HG03469 (cell line): Measurements from ENCODE around the gene KRT76.

ENCODE experiments used
- ATAC-seq: cut with Tn5 transposase; IDR thresholded peaks from one replicate; pipeline ENCODE4 v1.9.1; 2021; ENCODE audit warnings: mild to moderate bottlenecking, moderate library complexity, moderate number of reproducible peaks; ENCODE audit not compliant: unreplicated experiment

KRT76 gene

DNA sequence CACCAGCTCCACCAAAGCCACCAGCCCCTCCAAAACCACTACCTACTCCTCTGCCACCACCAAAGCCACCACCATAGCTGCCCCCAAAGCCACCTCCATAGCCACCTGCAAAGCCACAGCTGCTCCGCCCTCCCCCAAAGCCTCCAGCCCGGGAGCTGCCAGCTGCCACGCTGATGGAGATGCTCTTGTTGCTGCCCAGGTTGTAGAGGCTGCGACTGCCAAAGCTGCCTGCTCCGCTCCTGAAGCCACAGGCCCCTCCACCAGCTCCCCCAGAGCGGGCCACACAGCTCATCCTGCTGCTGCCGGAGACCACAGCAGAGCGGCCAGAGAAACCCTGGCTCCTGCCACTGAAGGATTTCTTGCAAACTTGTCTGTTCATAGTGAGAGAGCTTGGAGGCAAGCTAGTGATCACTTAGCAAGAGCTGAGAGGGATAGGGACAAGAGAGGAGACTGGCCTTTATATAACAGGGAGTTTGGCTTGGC is at the start of gene KRT76:
Gene KRT76 (minus strand): TSS at position 433 of the 483 bp plus-strand sequence. CDS start 54 bp downstream, at position 379.
- no peak for ATAC-seq

DNA sequence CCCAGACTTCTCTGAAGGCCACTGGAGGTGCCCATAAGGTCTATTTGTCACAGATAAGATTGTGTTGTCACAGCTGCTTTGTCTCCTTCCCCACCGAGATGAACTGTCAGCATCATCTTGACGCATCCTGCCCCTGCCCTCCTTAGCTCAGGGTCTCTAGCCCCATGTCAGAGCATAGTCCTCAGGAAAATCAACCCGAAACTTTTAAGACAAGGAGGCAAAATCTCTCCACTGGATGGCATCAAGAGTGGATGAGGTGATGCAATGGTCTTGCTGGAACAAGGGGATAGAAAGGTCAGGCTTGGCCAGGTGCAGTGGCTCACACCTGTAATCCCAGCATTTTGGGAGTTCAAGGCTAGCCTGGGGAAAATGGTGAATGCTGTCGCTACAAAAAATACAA is 48.8 kb upstream of the KRT76 start:
- ATAC-seq: no peak

DNA sequence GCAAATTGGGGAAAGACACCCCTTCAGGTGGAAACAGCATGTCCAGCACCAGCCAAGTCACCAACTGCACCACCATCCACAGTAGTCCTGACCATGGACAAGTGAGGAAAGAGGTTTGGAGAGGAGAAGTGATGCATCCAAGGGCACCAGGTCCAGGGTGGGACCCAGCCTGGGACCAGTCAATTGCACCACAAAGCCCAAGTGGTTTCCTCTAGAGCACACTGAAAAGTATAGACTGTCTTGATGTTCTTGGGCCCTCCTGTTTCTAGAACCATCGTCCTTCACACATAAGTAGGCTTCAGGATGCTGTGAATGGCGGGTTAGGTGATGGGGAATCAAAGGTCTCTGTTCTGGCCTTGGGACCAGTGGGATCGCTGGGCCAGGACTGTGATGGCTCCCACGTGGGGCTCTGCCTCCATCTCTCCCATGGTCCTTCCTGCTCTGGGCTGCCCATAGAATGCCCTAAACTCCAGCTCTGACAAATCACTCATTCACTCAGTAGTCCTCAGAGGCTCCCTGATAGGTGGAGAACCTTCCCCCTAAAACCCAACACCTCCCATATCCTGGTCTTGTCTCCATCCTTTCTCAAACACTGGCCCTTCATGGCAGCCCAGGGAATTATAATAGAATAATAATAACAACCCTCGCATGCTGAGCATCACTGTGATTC is 47.7 kb upstream of the KRT76 start:
- ATAC-seq: no peak

DNA sequence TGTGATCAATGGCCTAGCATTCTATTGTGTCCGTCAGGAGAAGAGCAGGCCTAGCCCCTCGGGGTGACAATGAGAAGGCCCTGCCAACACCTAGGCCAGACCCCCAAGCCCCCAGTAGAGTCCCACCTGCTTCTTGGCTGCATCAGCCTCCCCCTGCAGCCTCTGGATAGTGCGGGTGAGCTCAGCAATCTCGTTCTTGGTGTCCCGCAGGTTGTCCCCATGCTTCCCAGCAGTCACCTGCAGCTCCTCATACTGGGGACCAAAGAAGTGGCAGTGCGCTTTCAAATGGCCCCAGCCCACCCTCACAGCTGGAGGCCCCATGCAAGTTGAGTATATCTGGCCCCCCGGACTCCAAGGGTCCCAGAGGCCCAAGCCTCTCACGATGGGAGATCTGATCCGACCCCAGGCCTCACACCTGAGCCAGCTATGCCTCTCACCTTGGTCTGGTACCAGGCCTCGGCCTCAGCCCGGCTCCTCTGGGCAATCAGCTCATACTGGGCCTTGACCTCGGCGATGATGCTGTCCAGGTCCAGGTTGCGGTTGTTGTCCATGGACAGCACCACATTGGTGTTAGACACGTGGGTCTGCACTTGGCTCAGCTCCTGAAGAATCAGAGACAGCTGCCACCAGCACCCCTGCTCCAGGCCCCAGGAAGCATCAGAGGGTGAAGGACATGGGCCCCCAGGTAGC is 46.8 kb upstream of the KRT76 start:
- no peak for ATAC-seq

DNA sequence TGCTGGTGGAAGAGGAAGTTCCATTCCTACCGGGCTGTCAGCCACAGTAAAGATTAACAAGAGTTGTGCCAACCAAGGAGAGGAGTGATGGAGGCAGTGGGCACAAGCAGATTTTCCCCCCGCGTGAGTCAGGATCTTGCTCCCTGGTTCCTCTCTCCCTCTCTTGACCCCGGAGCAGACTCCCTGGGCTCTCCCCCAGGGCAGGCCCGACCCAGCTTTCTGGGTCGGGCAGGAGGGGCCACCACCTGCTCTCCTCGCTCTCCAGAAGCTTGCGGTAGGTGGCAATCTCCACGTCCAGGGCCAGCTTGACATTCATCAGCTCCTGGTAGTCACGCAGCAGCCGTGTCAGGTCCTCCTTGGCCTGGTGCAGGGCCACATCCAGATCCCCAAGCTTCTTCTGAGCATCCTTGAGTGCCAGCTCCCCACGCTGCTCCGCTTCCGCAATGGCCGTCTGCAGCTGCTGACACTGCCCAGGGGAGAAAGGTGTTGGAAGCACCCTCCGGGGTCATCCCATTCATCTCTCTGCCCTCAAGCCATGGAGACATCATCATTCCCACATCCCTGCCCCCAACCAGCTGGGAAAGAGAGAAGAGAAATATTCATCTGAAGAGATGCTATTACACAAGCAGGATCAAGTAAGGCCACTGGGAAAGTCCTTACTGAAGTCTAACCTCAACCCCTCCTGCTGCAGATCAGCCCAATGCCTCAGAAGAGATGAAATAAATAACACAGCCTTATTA is 45.8 kb upstream of the KRT76 start:
- no peak for ATAC-seq

DNA sequence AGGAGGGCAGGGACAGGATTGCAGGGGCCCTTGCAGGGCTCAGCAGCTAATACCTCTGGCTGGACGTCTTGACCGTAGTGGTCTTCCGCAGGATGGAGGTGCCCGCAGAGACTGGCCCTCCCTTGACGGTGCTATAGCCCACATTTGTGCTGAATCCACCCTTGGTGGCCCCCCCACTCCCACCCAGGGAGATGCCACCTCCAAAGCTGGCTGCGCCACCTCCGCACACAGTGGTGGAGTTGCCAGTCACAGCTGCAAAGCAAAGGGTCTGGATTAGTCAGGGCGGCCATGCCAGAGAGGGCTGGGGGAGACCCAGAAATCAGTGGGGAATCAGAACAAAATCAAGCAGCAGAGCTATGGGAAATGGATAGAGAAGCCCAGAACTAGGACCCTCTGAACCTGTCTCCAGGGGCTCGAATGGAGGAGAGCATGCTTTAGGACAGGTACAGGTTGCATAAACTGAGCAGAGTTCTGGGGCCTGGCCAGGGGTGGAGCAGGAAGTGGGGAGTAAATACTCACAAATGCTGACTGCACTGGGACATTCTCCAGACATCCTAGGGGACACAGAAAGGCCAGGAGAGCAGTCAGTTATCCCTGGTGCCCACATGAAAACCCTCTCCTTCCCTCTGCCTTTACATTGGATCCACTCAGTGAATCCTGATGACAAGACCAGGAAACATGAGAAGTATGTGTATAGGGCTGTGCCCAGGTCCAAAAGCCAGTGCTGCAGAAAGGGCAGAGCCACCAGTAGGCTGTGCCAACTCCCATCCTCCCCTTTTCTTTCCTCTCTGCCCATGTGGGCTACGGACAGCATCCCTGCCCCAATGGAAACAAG is 44.9 kb upstream of the KRT76 start:
- ATAC-seq: no peak

DNA sequence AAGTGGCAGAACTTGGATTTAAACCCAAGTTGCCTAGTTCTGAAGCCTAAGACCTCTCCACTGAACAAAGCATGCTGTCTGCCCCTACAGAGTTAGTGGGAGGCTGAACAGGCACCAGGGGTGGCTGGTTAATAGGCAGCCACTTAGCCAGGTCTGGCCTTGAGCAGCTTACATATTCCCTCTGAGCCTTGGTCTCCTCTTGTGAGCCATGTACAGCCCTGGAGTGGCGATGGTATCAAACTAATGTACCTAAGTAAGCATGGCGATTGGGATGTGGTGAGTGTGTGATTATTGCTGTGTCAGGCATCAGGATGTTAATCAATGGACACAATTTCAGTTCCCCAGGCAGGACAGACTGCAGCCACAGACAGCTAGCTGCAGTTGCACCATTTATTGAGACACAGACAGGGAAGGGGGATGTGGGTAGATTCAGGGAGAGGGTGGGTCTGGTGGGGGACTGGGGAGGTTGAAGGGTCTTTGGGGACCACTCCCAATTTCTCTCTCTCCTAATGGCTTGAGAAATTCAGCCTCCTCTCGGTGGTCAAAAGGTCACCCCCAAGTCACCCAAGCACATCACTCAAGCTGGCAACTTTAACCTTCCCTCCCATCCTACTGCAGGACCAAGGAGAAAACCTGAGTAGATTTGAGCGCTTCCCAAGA is 44.1 kb upstream of the KRT76 start:
- ATAC-seq: no peak

DNA sequence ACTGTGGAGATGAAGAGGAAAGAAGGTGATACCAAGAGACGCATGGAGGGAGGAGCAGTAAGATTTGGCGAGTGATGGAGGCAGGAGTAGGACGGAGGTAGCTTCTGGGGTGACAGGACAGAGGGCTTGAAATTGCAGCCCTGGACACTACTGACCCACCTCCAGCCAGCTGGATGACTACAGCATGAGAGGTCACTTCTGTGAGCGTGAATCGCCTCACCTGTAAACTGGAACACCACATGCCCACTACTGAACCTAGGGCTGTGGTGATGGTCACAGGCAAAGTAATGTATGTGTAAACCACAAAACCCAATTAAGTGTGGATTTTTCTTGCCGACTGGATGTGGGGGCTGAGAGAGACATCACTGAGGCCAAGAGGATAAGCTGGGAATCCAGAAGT is 43.4 kb upstream of the KRT76 start:
- no peak for ATAC-seq

DNA sequence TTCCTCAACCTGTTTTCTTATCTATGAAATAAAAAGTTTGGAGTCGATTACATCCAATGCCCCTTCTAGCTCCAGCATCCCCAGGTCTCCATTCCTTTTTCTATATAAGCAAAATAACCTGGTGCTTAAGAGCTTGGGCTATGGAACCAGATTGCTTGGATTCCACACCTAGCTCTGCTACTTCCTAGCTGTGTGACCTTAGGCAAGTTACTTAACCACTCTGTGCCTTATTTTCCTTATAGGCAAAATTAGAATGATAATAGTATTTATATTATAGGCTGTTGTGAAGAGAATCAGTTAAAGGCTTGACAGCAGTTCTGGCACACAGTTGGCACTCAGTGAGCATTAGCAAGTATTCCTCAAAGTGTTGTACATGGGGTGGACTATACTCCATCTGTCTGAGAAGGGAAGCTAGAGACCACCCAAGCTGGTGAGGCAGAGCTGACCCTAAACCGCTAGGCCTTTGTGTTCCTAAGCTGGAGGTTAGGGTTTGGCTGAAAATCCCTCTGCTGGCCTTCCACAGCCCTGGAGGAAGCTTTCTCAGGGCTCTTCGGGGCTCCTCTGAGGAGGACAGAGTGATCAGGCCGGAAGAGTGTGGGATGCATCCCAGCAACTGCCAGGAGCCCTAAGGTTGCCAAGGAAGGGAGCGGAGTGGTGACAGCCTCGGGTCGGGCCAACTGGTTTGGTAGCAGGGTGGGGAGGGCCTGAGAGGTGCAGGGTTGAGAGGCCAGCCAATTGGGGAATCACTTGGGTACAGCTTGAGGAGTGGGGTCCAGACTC is 42.8 kb upstream of the KRT76 start:
- no peak for ATAC-seq

DNA sequence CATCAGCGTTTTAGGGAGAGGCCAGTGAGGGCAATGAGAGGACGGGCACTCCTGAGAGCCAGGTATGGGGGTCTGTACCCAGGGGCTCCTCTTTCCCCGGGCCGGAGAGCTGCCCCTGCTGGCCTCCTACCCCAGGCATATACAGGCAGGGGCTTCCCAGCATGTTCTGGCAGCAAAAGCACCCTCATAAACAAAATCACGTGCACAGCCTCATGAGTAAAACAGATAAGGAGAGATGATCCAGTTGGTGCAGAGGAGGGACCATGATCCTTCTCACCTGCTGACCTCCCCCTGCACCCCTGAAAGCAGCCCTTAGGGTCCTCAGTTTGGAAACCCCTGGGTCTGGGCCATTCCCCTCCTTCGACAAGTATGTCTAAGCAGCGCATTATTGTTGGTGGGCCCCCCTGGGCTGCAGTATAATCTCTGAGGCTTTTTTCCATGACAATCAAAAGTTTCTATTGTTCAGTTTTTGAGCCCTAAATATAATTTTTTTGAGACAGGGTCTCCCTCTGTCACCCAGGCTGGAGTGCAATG is 41.8 kb upstream of the KRT76 start:
- ATAC-seq: no peak

DNA sequence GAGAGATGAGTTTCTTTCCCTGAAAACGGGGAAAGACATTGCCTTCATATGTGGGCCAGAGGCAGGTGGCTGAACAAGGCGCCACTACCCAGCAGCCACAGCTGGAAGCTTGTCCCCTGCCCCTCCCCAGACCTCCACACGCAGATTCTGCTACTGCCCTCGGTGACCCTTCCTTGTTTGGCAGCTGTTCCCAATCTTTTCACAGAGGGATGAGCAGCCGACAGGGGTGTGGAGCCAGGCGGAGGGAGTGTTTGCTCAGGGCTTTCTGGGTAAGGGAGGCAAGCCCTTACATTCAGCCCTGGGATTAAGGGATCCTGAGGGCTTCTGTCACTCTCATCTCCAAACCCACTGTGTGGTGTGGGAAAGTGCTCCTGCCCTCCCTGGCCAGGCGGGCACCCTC is 41.2 kb upstream of the KRT76 start:
- ATAC-seq: no peak

DNA sequence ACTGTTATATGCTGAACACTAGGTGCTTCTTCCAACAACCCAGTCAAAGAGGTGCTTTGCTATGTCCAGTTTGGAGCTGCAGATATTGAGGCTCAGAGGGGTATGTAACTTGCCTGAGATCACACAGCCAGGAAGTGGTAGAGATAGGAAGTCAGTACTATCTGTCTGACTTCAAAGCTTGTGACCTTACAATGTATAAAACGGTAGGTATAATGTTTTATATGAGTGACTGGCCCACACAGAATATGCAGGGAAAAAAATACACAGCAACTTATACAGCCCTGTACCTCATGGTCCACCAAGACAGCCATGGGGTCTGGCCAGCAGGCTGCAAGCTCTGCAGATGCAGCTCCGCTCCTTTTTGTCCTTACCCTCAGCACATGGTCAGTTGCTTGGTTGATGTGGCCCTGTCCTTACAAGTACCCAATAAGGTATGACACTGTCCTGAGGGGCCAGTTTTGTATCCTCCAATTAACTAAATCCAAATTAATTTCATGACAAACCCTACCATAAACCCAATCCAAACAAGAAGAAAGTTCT is 40.6 kb upstream of the KRT76 start:
- ATAC-seq: no peak

DNA sequence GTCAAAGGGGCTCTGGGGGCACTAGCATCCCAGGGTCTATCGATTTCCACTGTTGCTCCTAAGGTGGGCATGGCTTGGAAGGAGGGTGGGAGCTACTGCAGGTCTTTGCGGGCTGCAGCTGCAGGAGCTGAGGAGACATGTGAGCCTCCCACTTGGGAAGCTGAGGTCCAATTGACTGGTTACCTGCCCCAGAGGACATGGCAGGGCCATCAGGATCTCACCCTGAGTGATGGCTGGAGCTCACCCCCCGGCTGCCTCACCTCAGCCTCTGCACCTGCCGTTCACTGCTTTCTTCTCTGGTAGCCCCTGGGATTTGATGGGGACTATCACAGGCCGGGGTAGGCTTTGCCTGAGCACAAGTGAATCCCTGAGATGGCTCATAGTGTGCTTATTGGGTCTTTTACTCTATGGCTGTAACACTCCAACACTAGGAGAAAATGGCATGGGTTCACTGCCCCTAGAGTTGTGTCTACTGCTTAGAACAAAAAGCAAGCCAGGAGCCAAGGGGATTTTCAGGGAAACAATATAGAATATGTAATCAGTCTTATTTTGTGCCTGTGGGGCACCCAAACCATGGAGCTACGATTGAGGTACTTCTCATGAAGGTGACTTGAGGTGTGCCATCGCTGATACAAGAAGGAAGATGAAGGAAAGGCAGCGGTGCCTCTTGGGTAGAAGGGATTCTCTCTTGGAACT is 40.0 kb upstream of the KRT76 start:
- no peak for ATAC-seq

DNA sequence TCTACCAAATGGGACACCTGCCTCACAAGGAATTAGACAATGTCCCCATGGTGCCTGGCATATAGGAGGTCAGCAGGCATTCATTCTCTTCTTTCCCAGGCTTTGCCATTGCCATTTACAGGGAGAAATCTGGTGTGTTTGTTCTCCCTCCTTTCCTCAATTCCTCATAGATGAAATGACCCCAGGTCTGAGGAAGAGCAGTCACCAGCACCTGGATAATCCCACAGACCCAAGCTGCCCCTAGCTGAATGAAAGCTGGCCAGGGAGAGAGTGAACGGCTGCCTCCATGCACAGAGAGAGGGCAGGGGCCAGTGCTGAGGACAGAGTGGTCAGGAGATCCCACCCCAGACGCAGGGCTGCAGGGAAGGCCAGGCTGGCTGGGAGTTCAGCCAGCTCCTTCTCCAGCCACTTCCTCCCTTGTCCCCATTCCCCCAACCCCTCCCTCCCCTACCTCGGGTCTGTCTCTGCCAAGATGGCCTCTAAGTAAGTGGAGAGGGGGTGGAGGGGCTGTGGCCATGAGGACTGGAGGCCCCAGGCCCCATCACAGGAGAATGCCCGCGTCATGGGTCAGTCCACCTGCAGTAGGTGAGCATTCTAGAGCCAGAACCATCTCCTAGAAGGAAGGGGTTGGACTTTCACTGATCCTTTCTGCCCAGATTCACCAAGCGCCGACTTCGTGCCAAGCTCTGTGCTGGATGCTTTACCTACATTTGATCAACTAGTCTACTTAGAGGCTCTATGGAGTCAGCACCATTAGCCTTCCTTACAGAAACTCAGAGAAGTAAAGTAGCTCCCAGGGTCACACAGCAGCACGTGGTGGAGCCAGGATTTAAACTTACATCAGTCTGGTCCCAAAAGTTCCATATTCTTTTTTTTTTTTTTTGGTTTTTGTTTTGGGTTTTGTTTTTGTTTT is 38.8 kb upstream of the KRT76 start:
- ATAC-seq: no peak

DNA sequence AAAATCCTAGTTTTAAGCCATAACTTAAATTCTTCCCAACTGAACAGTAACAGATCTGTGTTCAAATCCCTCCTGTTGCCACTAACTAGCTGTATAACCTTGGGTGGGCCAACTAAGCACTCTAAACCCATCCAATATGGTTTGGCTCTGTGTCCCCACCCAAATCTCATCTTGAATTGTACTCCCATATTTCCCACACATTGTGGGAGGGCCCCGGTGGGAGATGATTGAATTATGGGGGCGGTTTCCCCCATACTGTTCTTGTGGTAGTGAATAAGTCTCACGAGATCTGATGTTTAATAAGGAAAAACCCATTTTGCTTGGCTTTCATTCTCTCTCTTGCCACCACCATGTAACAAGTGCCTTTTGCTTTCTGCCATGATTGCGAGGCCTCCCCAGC is 38.0 kb upstream of the KRT76 start:
- no peak for ATAC-seq

DNA sequence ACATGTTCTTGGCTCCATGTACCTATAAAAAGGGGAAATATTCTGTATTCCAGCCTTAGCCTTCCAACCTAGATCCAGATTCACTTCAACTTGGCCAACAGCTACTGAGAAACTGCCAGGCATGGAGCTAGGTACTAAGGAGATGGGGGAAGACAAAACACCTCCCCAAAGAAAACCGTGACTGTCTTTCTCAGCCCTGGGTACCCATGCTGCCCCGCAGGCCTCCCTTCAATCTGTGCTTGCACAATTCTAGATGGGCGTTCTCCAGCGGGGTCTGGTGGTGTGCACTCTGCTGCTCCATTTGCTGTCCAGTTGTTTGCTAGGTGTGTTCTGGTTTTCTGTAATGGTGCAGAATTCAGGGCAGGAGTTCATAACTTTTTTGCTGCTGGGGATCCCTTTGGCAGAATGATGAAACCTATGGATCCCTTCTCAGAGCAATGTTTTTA is 37.6 kb upstream of the KRT76 start:
- ATAC-seq: no peak

DNA sequence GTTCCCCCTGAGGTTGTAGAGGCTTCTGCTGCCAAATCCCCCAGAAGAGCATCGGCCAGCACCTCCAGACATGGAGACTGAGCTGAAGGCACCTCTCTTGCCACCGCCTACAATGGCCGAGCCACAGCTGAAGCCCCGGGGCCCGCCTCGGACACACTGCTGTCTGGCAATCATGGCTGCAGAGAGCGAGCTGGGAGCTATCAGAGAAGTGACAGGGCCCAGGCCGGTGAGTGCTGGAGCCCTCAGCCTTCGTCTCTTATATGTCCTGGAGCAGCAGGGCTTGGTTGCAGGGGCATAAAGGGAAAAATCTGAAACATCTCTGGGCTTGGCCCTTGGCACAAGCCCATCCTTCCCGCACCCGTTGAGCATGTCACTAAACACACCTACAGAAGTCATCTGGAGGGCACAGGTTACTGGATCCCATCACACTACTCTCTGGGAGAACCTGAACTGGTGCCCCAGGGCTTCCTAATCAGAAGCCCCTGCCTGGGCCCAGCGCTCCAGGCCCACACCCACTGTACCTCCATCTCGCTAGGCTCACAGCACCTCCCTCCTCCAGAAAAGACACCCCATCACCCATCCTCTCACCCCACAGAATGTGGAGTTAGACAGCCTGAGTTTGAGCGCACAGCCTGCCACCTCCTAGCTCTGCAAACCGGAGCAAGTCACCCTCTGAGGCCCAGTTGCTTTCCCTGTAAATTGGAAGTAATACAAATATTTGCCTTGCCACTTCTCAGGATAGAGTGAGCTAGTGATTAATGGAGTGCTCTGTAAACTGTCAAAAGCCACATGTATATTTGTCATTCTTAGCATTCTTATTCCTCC is 37.0 kb upstream of the KRT76 start, which contains the start of gene KRT4:
Gene KRT4 (minus strand): TSS at position 232 of the 825 bp plus-strand sequence. CDS start 58 bp downstream, at position 174.
- ATAC-seq: no peak
